BLaER1 (cell line): Measurements from ENCODE around the gene SEC24C.
"Not testable (repeated sequence)": the region's sequence is repeated elsewhere in the genome, so short reads cannot be mapped to it uniquely, and the experiment has no call there.

Experiments used
- H3K27ac ChIP-seq: shearing (Covaris generic); formaldehyde crosslinking; 2 replicates; pipeline ENCODE4 v1.8.1; 2022
- H3K27me3 ChIP-seq: shearing (Covaris generic); formaldehyde crosslinking; 2 replicates; pipeline ENCODE4 v1.8.1; 2022
- H3K36me3 ChIP-seq: shearing (Covaris generic); formaldehyde crosslinking; 2 replicates; pipeline ENCODE4 v1.8.1; 2022
- H3K4me1 ChIP-seq: shearing (Covaris generic); formaldehyde crosslinking; 2 replicates; pipeline ENCODE4 v1.8.1; 2022
- H3K4me2 ChIP-seq: shearing (Covaris generic); formaldehyde crosslinking; 2 replicates; pipeline ENCODE4 v1.8.1; 2022
- H3K4me3 ChIP-seq: shearing (Covaris generic); formaldehyde crosslinking; 2 replicates; pipeline ENCODE4 v1.8.1; 2022
- H3K9ac ChIP-seq: shearing (Covaris generic); formaldehyde crosslinking; 2 replicates; pipeline ENCODE4 v1.8.1; 2022
- H3K9me3 ChIP-seq: shearing (Covaris generic); formaldehyde crosslinking; 2 replicates; pipeline ENCODE4 v1.8.1; 2022
- H4K20me1 ChIP-seq: shearing (Covaris generic); formaldehyde crosslinking; 2 replicates; pipeline ENCODE4 v1.8.1; 2022
- Cebpa-rat ChIP-seq: shearing (Covaris generic); IDR thresholded peaks from 2 replicates; pipeline ENCODE4 v1.8.1; 2022

Gene SEC24C

DNA sequence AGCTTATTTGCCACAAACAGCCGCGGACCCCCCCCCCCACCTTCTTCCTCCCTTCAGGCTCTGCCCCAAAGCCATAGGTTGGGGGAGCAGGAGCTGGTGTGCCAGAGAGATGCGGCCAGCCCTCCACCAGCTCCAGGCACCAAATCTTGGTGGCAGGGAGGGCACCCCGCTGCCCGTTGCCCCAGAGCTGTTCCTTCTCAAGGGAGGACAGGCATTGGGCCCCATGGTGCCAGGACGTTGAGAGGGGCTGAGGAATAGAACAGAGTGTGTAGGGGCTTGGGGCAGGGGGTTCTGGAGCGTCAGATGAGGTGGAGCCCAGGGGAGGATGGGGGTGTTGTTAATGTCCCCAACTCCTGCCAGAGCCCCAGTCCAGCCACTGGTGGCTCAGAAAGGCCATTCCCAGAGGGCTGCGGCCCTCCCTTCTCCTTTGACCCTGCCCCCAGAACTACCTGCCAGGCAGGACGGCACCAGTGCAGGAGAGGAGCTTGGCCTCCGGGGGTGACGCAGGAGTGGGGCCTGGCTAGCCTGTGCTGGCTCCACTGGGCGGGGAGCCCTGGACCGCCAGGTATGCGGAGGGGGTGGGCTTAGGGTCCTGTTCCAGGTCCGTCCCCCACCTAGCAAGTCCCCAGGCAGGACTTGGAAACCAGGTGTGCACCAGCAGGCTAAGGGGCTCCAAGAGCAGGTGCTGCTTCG, 10.0 kb upstream of the SEC24C start:
- no peak overlapping the region for H3K27ac ChIP-seq
- no peak overlapping the region for H3K4me3 ChIP-seq
- TF ChIP-seq Cebpa-rat: no peak
- peaks cover 12% of the 10 kb centered on the region for H3K4me1 ChIP-seq
- peaks cover 42% of the 10 kb centered on the region for H3K36me3 ChIP-seq
- no peaks in the 10 kb centered on the region for H3K27me3 ChIP-seq
- H3K9ac ChIP-seq: no peak overlapping the region
- H3K4me2 ChIP-seq: no peak overlapping the region
- no peaks in the 10 kb centered on the region for H3K9me3 ChIP-seq
- H4K20me1 ChIP-seq: peaks cover 6% of the 10 kb centered on the region; the same call in 1 of the 2 replicates

DNA sequence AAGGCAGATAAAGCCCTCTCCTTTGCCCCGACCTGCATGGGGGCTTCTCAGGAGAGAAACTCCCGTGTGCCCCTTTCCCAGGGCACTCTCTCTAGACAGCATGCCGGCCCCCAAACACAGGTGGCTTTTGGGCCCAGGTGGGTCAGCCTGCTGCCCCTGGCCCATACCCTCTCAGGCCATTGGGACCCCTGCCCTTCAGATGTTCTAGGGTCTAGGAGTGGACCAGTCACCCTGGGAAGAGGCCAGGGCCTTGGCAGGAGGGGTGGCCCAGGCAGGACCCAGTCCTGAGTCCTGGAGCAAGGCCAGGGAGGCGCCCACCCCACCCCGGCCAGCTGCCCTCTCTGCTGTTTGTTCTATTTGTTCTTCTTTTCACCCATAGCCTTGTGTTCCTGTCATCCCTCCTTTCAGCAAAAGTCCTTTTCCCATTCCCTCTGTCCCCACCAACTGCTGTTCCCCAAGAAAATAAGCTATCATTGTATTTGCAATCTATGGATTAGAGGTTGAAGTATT, 9.3 kb upstream of the SEC24C start:
- H3K36me3 ChIP-seq: peaks cover 42% of the 10 kb centered on the region
- no peaks in the 10 kb centered on the region for H3K27me3 ChIP-seq
- TF ChIP-seq Cebpa-rat: no peak
- H3K4me3 ChIP-seq: no peak overlapping the region
- H3K9me3 ChIP-seq: no peaks in the 10 kb centered on the region
- H4K20me1 ChIP-seq: peaks cover 6% of the 10 kb centered on the region; the same call in 1 of the 2 replicates
- H3K9ac ChIP-seq: no peak overlapping the region
- H3K4me2 ChIP-seq: no peak overlapping the region
- no peak overlapping the region for H3K27ac ChIP-seq
- peaks cover 12% of the 10 kb centered on the region for H3K4me1 ChIP-seq

DNA sequence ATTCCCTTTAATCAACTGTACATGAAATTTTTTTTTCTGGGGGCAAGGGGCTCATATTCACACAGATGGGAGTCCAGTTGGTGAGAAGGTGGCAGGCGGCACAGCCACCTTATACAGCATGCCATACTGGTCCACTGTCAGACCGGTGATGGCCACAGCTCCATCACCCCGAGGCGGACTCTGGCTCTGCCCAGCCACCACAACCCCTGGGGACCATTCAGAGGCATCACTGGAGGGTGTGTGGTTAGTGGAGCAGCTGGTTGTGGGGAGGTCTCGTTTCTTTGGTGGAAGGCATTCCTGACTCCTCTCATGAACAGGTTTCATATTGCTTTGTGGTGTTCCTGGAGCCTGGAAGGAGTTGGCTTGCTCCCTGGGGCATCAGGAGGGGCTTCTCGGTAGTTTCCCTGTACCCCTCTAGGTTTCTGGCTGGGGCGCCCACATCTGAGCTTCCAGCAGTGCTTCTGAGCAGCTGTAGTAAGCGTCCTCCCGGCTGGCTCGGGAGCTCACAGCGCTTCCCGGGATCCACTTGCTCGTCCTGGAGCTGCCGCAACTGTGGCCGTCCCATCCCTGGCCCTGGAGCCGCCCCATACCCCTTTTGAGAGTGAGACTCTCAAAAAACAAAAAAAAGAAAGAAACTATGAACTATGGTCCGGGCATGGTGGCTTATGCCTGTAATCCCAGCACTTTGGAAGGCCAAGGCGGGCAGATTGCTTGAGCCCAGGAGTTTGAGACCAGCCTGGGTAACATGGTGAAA, 3.5 kb upstream of the SEC24C start:
- H3K4me2 ChIP-seq: peak overlapping the region; percentile 12; the same call in 1 of the 2 replicates
- not testable (repeated sequence) for H4K20me1 ChIP-seq, H3K9ac ChIP-seq, H3K4me3 ChIP-seq, H3K9me3 ChIP-seq, H3K27me3 ChIP-seq, H3K27ac ChIP-seq
- peaks cover 35% of the 10 kb centered on the region for H3K36me3 ChIP-seq
- H3K4me1 ChIP-seq: peaks cover 31% of the 10 kb centered on the region

GRCh38 chr10:73742454-73742734, 1.8 kb upstream of the SEC24C start:
- Histone ChIP-seq H3K4me1 (peaks cover 37% of the 10 kb centered on the region), H3K4me3 (no peak overlapping the region), H3K9ac (no peak overlapping the region), H3K36me3 (peaks cover 43% of the 10 kb centered on the region), H3K27me3 (no peaks in the 10 kb centered on the region), H3K9me3 (no peaks in the 10 kb centered on the region), H3K4me2 (no peak overlapping the region), H3K27ac (no peak overlapping the region), H4K20me1 (peaks cover 16% of the 10 kb centered on the region; the same call in 1 of the 2 replicates)
- no peak for TF ChIP-seq Cebpa-rat

DNA sequence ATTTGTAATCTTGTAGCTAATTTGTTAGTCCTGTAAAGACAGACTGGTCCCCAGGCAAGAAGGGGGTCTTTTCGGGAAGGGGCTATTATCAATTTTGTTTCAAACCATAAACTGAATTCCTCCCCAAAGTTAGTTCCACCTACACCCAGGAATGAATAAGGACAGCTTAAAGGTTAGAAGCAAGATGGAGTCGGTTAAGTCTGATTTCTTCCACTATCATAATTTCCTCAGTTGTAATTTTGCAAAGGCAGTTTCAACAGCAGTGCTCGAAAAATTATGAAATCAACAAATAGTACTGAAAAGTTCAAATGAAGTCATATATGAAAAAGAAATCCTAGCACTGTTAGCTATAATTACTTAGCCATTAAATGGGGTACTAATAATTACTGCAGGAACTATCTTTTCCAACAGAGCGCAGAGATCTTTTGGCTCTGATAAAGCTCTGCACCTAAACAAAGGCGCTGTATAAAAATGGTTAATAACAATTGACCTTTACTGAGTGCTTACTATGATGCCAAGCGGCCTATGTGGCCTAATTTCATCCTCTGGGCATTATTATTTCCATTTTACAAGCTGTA, 756 bp upstream of the SEC24C start:
- Histone ChIP-seq H3K9me3 (no peaks in the 10 kb centered on the region), H3K9ac (peak overlapping the region; percentile 91), H3K4me2 (peak overlapping the region; percentile 89), H4K20me1 (peaks cover 23% of the 10 kb centered on the region; the same call in 1 of the 2 replicates), H3K27ac (peak overlapping the region; percentile 91), H3K27me3 (no peaks in the 10 kb centered on the region), H3K4me1 (peaks cover 37% of the 10 kb centered on the region), H3K36me3 (peaks cover 48% of the 10 kb centered on the region), H3K4me3 (peak overlapping the region; percentile 91)
- no peak for TF ChIP-seq Cebpa-rat

DNA sequence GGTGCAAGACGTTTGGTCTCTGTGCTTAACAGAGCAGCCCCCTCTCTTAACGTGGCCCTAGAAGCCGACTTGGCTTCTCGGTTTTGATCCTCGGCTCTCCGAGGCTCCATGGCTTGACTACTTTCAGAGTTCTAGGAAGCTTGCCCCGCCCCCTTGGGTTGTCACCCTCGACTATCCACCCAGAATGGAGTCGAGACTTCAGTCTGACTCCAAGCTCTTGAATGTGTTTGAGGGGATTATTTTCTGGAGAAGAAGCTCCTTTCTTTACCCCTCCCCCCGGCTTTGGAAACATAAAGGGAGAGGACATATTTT, 448 bp downstream of the SEC24C start:
- no peak for TF ChIP-seq Cebpa-rat
- Histone ChIP-seq H3K27me3 (no peaks in the 10 kb centered on the region), H3K4me2 (peak overlapping the region; percentile 96), H3K4me1 (peaks cover 37% of the 10 kb centered on the region), H3K9ac (peak overlapping the region; percentile 91), H3K27ac (peak overlapping the region; percentile 91), H4K20me1 (peaks cover 35% of the 10 kb centered on the region; the same call in 1 of the 2 replicates), H3K4me3 (peak overlapping the region; percentile 91), H3K9me3 (no peaks in the 10 kb centered on the region), H3K36me3 (peaks cover 60% of the 10 kb centered on the region)

GRCh38 chr10:73746721-73747120, 2.5 kb downstream of the SEC24C start:
- TF ChIP-seq Cebpa-rat: no peak
- Histone ChIP-seq H4K20me1 (peaks cover 56% of the 10 kb centered on the region), H3K27me3 (no peaks in the 10 kb centered on the region), H3K4me2 (no peak overlapping the region), H3K4me1 (peaks cover 27% of the 10 kb centered on the region), H3K36me3 (peaks cover 67% of the 10 kb centered on the region), H3K27ac (no peak overlapping the region), H3K9ac (no peak overlapping the region), H3K4me3 (no peak overlapping the region), H3K9me3 (no peaks in the 10 kb centered on the region)

DNA sequence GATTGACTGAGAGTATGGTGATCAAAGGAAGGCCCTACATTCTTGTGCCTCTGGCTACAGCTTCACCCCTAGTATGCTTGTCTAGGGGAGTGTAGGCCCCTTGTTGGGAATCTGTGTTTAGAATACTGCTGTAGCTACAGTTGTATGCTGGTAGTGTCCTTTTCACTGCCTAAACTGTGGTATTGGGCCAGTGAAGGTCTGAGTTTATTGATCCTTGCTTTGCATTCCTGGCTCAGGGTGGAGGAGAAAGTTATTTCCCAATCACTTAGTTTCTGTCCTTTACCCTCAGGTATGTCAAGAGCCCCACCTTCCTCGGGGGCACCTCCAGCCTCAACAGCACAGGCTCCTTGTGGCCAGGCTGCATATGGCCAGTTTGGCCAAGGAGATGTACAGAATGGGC, 6.6 kb downstream of the SEC24C start:
- TF ChIP-seq Cebpa-rat: no peak
- Histone ChIP-seq H3K36me3 (peaks cover 95% of the 10 kb centered on the region), H3K4me1 (peaks cover 4% of the 10 kb centered on the region), H4K20me1 (peaks cover 74% of the 10 kb centered on the region), H3K9me3 (no peaks in the 10 kb centered on the region), H3K9ac (no peak overlapping the region), H3K27ac (no peak overlapping the region), H3K4me3 (no peak overlapping the region), H3K4me2 (no peak overlapping the region), H3K27me3 (no peaks in the 10 kb centered on the region)

DNA sequence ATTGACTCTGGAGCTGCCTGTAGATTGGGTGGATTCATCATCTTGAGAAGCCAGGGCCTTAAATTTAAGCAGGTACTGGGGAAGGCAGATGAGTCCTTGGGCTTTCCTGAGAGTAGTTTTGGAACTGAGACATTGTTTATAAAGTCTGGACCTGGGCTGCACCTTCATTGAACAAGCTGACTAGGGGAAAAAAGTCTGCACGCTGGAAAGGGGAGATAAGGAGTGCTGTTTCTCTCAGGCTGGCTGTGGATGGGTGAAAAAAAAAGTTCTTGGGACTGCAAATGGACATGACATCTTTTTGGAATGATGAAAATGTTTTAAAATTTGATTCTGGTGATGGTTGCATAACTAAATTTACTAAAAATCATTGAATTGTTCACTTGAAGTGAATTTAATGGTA, 12.0 kb downstream of the SEC24C start:
- no peak overlapping the region for H3K4me3 ChIP-seq
- no peak overlapping the region for H3K27ac ChIP-seq
- H3K27me3 ChIP-seq: no peaks in the 10 kb centered on the region
- H3K36me3 ChIP-seq: peaks cover 97% of the 10 kb centered on the region
- no peaks in the 10 kb centered on the region for H3K4me1 ChIP-seq
- H3K9me3 ChIP-seq: no peaks in the 10 kb centered on the region
- H3K9ac ChIP-seq: no peak overlapping the region
- no peak for TF ChIP-seq Cebpa-rat
- H4K20me1 ChIP-seq: peaks cover 75% of the 10 kb centered on the region
- no peak overlapping the region for H3K4me2 ChIP-seq

DNA sequence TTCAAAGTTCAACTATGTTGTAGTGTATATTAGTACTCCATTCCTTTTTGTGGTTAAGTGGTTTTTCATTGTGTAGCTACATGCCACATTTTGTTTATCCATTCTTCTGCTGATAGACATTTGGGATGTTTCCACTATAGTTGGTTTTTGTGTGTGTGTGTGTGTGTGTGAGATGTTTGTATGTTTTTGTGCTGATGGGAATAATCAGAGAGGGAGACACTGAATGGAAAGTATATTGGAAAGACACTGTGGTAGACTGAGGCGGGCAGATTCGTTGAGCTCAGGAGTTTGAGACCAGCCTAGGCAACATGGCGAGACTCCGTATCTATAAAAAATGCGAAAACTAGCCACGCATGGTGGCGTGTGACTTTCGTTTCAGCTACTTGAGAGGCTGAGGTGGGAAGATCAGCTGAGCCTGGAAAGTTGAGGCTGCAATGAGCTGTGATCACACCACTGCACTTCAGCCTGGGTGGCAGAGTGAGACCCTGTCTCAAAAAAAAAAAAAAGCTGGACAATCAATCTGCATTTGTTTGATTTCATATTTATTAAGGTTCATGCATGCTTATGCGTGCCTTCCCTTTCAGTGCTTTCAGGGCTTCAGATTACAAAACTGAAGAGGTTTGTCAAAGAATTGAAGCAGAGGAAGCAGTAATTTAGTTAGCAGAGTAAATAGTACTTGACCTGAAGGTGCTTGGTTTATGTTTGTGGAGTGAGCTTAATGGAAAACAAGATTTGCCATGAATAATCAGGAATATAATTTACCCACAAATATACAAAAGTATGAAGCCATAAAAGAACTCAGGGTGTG, 14.7 kb downstream of the SEC24C start:
- Histone ChIP-seq H3K27me3 (no peaks in the 10 kb centered on the region), H3K4me1 (no peaks in the 10 kb centered on the region), H3K9ac (no peak overlapping the region), H4K20me1 (peaks cover 81% of the 10 kb centered on the region), H3K9me3 (no peaks in the 10 kb centered on the region), H3K4me3 (no peak overlapping the region), H3K36me3 (peaks cover 97% of the 10 kb centered on the region), H3K4me2 (no peak overlapping the region), H3K27ac (no peak overlapping the region)
- no peak for TF ChIP-seq Cebpa-rat
